Stimulated activated effector memory CD8-positive, alpha-beta T cell treated with anti-CD3 and anti-CD28 coated beads, Interleukin-12 subunit alpha, Interleukin-12 subunit beta, amount 100 ng/mL, for 72 hours (primary cell): ENCODE measurements around the gene AFAP1L2.

ENCODE experiments used
- ATAC-seq: fragments of 150-1000 bp; cut with Tn5 transposase; 2 replicates; pipeline ENCODE4 v1.10.0; 2021
- DNase-seq, 2 donors: peaks; one replicate each; pipeline ENCODE4 v3.0.0; 2021 to 2022; ENCODE audit warnings: low spot score in 2 of 2
- H3K27ac Mint-ChIP-seq: one replicate; pipeline ENCODE4 v1.8.0; 2022; ENCODE audit warnings: mild to moderate bottlenecking, mixed read lengths
- H3K36me3 Mint-ChIP-seq: one replicate; pipeline ENCODE4 v1.8.0; 2022; ENCODE audit warnings: mild to moderate bottlenecking, mixed read lengths
- H3K4me1 Mint-ChIP-seq: one replicate; pipeline ENCODE4 v1.8.0; 2022; ENCODE audit warnings: mixed read lengths
- H3K4me3 Mint-ChIP-seq: one replicate; pipeline ENCODE4 v1.8.0; 2022; ENCODE audit warnings: mild to moderate bottlenecking, mixed read lengths
- H3K9me3 Mint-ChIP-seq: one replicate; pipeline ENCODE4 v1.8.0; 2022; ENCODE audit warnings: mixed read lengths

AFAP1L2 gene

GRCh38 chr10:114328441-114328812 lies 75.9 kb downstream of the AFAP1L2 start:
- DNase-seq (no peak), ATAC-seq (no peak)
- no peaks in the 10 kb centered on the region for H3K36me3 Mint-ChIP-seq
- H3K4me3 Mint-ChIP-seq = no peak overlapping the region
- H3K9me3 Mint-ChIP-seq = no peaks in the 10 kb centered on the region
- H3K27ac Mint-ChIP-seq = no peak overlapping the region
- no peaks in the 10 kb centered on the region for H3K4me1 Mint-ChIP-seq

- H3K27ac Mint-ChIP-seq = no peak overlapping the region
- no peak for DNase-seq
- H3K9me3 Mint-ChIP-seq = no peaks in the 10 kb centered on the region
- H3K4me3 Mint-ChIP-seq = no peak overlapping the region
- no peaks in the 10 kb centered on the region for H3K4me1 Mint-ChIP-seq
- ATAC-seq = no peak
- H3K36me3 Mint-ChIP-seq = no peaks in the 10 kb centered on the region
These were observed 76.5 kb downstream of the AFAP1L2 start for GRCh38 chr10:114327537-114328440.

- no peak overlapping the region for H3K27ac Mint-ChIP-seq
- no peak overlapping the region for H3K4me3 Mint-ChIP-seq
- H3K9me3 Mint-ChIP-seq = no peaks in the 10 kb centered on the region
- no peaks in the 10 kb centered on the region for H3K4me1 Mint-ChIP-seq
- DNase-seq (no peak), ATAC-seq (no peak)
- H3K36me3 Mint-ChIP-seq = no peaks in the 10 kb centered on the region
These were observed 77.5 kb downstream of the AFAP1L2 start for GRCh38 chr10:114326795-114327194.

GRCh38 chr10:114323023-114323422 lies 81.3 kb downstream of the AFAP1L2 start:
- no peaks in the 10 kb centered on the region for H3K4me1 Mint-ChIP-seq
- H3K27ac Mint-ChIP-seq = no peak overlapping the region
- no peaks in the 10 kb centered on the region for H3K9me3 Mint-ChIP-seq
- no peak overlapping the region for H3K4me3 Mint-ChIP-seq
- no peak for DNase-seq
- ATAC-seq = no peak
- no peaks in the 10 kb centered on the region for H3K36me3 Mint-ChIP-seq

- no peaks in the 10 kb centered on the region for H3K4me1 Mint-ChIP-seq
- no peaks in the 10 kb centered on the region for H3K36me3 Mint-ChIP-seq
- H3K27ac Mint-ChIP-seq = no peak overlapping the region
- no peak overlapping the region for H3K4me3 Mint-ChIP-seq
- H3K9me3 Mint-ChIP-seq = no peaks in the 10 kb centered on the region
- no peak for ATAC-seq
- DNase-seq = no peak
These were observed 82.0 kb downstream of the AFAP1L2 start for GRCh38 chr10:114322344-114322743.

GRCh38 chr10:114320249-114321116 lies 83.8 kb downstream of the AFAP1L2 start:
- Mint-ChIP-seq H3K4me1 (no peaks in the 10 kb centered on the region), H3K36me3 (no peaks in the 10 kb centered on the region), H3K27ac (no peak overlapping the region), H3K4me3 (no peak overlapping the region), H3K9me3 (no peaks in the 10 kb centered on the region)
- ATAC-seq (no peak), DNase-seq (no peak)

GRCh38 chr10:114319406-114320248 lies 84.7 kb downstream of the AFAP1L2 start:
- H3K4me3 Mint-ChIP-seq = no peak overlapping the region
- DNase-seq = no peak
- no peaks in the 10 kb centered on the region for H3K9me3 Mint-ChIP-seq

GRCh38 chr10:114316744-114317143 lies 87.6 kb downstream of the AFAP1L2 start:
- DNase-seq = no peak
- Mint-ChIP-seq H3K4me1 (no peaks in the 10 kb centered on the region), H3K4me3 (no peak overlapping the region), H3K9me3 (no peaks in the 10 kb centered on the region), H3K36me3 (no peaks in the 10 kb centered on the region), H3K27ac (peak overlapping the region; percentile 13)
- no peak for ATAC-seq

More at GRCh38 chr10:114319406-114320248, 84.7 kb downstream of the AFAP1L2 start:
- no peak for ATAC-seq
- H3K4me1 Mint-ChIP-seq = no peaks in the 10 kb centered on the region
- peak overlapping the region; percentile 44 for H3K27ac Mint-ChIP-seq
- no peaks in the 10 kb centered on the region for H3K36me3 Mint-ChIP-seq

- DNase-seq (no peak), ATAC-seq (peak; percentile 2)
- H3K4me1 Mint-ChIP-seq = no peaks in the 10 kb centered on the region
- no peaks in the 10 kb centered on the region for H3K36me3 Mint-ChIP-seq
- no peak overlapping the region for H3K4me3 Mint-ChIP-seq
- peak overlapping the region; percentile 13 for H3K27ac Mint-ChIP-seq
- no peaks in the 10 kb centered on the region for H3K9me3 Mint-ChIP-seq
These were observed 88.5 kb downstream of the AFAP1L2 start for GRCh38 chr10:114315566-114316420.

GRCh38 chr10:114313866-114314265 lies 90.4 kb downstream of the AFAP1L2 start:
- DNase-seq (no peak), ATAC-seq (no peak)
- Mint-ChIP-seq H3K9me3 (no peaks in the 10 kb centered on the region), H3K27ac (no peak overlapping the region), H3K36me3 (no peaks in the 10 kb centered on the region), H3K4me1 (no peaks in the 10 kb centered on the region), H3K4me3 (no peak overlapping the region)

- H3K4me3 Mint-ChIP-seq = no peak overlapping the region
- H3K4me1 Mint-ChIP-seq = no peaks in the 10 kb centered on the region
- no peak overlapping the region for H3K27ac Mint-ChIP-seq
- no peak for DNase-seq
- ATAC-seq = no peak
- H3K36me3 Mint-ChIP-seq = no peaks in the 10 kb centered on the region
- H3K9me3 Mint-ChIP-seq = no peaks in the 10 kb centered on the region
These were observed 91.2 kb downstream of the AFAP1L2 start for GRCh38 chr10:114313139-114313538.

- DNase-seq (no peak), ATAC-seq (no peak)
- Mint-ChIP-seq H3K9me3 (no peaks in the 10 kb centered on the region), H3K4me3 (no peak overlapping the region), H3K36me3 (no peaks in the 10 kb centered on the region), H3K4me1 (no peaks in the 10 kb centered on the region), H3K27ac (no peak overlapping the region)
These were observed 92.6 kb downstream of the AFAP1L2 start for GRCh38 chr10:114311496-114312209.

- Mint-ChIP-seq H3K9me3 (no peaks in the 10 kb centered on the region), H3K4me3 (no peak overlapping the region), H3K4me1 (no peaks in the 10 kb centered on the region), H3K27ac (no peak overlapping the region), H3K36me3 (no peaks in the 10 kb centered on the region)
- DNase-seq (no peak), ATAC-seq (no peak)
These were observed 93.3 kb downstream of the AFAP1L2 start for GRCh38 chr10:114311023-114311422.

- DNase-seq (no peak), ATAC-seq (no peak)
- Mint-ChIP-seq H3K27ac (no peak overlapping the region), H3K4me1 (no peaks in the 10 kb centered on the region), H3K9me3 (no peaks in the 10 kb centered on the region), H3K36me3 (no peaks in the 10 kb centered on the region), H3K4me3 (no peak overlapping the region)
These were observed 94.0 kb downstream of the AFAP1L2 start for GRCh38 chr10:114310346-114310745.
